Ishikawa (cell line): Measurements from ENCODE around the gene KCNG2.

ENCODE experiments used
- CEBPB ChIP-seq: IDR thresholded peaks from 2 replicates; pipeline ENCODE4 v1.6.1; 2012
- EGR1 ChIP-seq: IDR thresholded peaks from 2 replicates; pipeline ENCODE4 v1.6.1; 2012
- EP300 ChIP-seq: IDR thresholded peaks from 2 replicates; pipeline ENCODE4 v1.6.1; 2012; ENCODE audit warnings: borderline replicate concordance
- RAD21 ChIP-seq: IDR thresholded peaks from 2 replicates; pipeline ENCODE4 v1.6.1; 2012; ENCODE audit warnings: low read depth
- REST ChIP-seq: IDR thresholded peaks from 2 replicates; pipeline ENCODE4 v1.6.1; 2012; ENCODE audit warnings: low read depth, mild to moderate bottlenecking
- TAF1 ChIP-seq: IDR thresholded peaks from 2 replicates; pipeline ENCODE4 v1.6.1; 2012; ENCODE audit warnings: low read depth, mild to moderate bottlenecking
- TEAD4 ChIP-seq: IDR thresholded peaks from 2 replicates; pipeline ENCODE4 v1.6.1; 2012
- YY1 ChIP-seq: IDR thresholded peaks from 2 replicates; pipeline ENCODE4 v1.6.1; 2012; ENCODE audit warnings: low read depth
- ZBTB7A ChIP-seq: IDR thresholded peaks from 2 replicates; pipeline ENCODE4 v1.6.1; 2012; ENCODE audit warnings: low read depth

- TF ChIP-seq EGR1 (no peak), RAD21 (no peak), ZBTB7A (no peak), CEBPB (no peak), TAF1 (no peak), EP300 (no peak), TEAD4 (no peak), REST (no peak), YY1 (no peak)
Observed at GRCh38 chr18:79784965-79785770, 12.6 kb upstream of the KCNG2 start.
